Measurements from ENCODE around the gene HBS1L.

HBS1L gene

GRCh38 chr6:134999107-134999506 is 55.5 kb downstream of the HBS1L start:
- no peak for DNase-seq (ENCODE audit: low spot score)

GRCh38 chr6:134997133-134997995 is 57.3 kb downstream of the HBS1L start:
- DNase-seq (ENCODE audit: low spot score), result no peak

GRCh38 chr6:134995536-134995935 is 59.1 kb downstream of the HBS1L start:
- DNase-seq (ENCODE audit: low spot score), result no peak

- no peak for DNase-seq (ENCODE audit: low spot score)
Measured at GRCh38 chr6:134994431-134994830, 60.2 kb downstream of the HBS1L start.

GRCh38 chr6:134992155-134992554 is 62.5 kb downstream of the HBS1L start:
- DNase-seq (ENCODE audit: low spot score), result no peak

GRCh38 chr6:134990262-134990661 is 64.4 kb downstream of the HBS1L start:
- no peak for DNase-seq (ENCODE audit: low spot score)

GRCh38 chr6:134984821-134985220 is 69.8 kb downstream of the HBS1L start:
- DNase-seq (ENCODE audit: low spot score), result no peak

- DNase-seq (ENCODE audit: low spot score), result no peak
Measured at GRCh38 chr6:134983823-134984222, 70.8 kb downstream of the HBS1L start.

- no peak for DNase-seq (ENCODE audit: low spot score)
Measured at GRCh38 chr6:134982161-134982560, 72.5 kb downstream of the HBS1L start.

GRCh38 chr6:134980846-134981245 is 73.8 kb downstream of the HBS1L start:
- no peak for DNase-seq (ENCODE audit: low spot score)

GRCh38 chr6:134979142-134979541 is 75.5 kb downstream of the HBS1L start:
- no peak for DNase-seq (ENCODE audit: low spot score)

- no peak for DNase-seq (ENCODE audit: low spot score)
Measured at GRCh38 chr6:134974370-134974769, 80.3 kb downstream of the HBS1L start.

GRCh38 chr6:134967711-134968110 is 86.9 kb downstream of the HBS1L start:
- DNase-seq (ENCODE audit: low spot score), result no peak

GRCh38 chr6:134964451-134965203 is 90.0 kb downstream of the HBS1L start:
- DNase-seq (ENCODE audit: low spot score), result no peak

- DNase-seq (ENCODE audit: low spot score), result no peak
Measured at GRCh38 chr6:134962421-134962820, 92.2 kb downstream of the HBS1L start.

- DNase-seq (ENCODE audit: low spot score), result no peak
Measured at GRCh38 chr6:134961366-134961765, 93.3 kb downstream of the HBS1L start.

GRCh38 chr6:134959603-134960002 is 95.0 kb downstream of the HBS1L start:
- DNase-seq (ENCODE audit: low spot score), result no peak

- no peak for DNase-seq (ENCODE audit: low spot score)
Measured at GRCh38 chr6:134956676-134957075, 97.9 kb downstream of the HBS1L start.

GRCh38 chr6:134956032-134956431 is 98.6 kb downstream of the HBS1L start:
- DNase-seq (ENCODE audit: low spot score), result no peak

- DNase-seq (ENCODE audit: low spot score), result no peak
Measured at GRCh38 chr6:134954272-134955000, 100.2 kb downstream of the HBS1L start.

- DNase-seq (ENCODE audit: low spot score), result no peak
Measured at GRCh38 chr6:134951494-134952263, 102.9 kb downstream of the HBS1L start.

GRCh38 chr6:134950482-134950881 is 104.1 kb downstream of the HBS1L start:
- no peak for DNase-seq (ENCODE audit: low spot score)

All from HuH-7 (cell line).